ENCODE results near the gene TMCC3.

- TF ChIP-seq, protein P1, sequence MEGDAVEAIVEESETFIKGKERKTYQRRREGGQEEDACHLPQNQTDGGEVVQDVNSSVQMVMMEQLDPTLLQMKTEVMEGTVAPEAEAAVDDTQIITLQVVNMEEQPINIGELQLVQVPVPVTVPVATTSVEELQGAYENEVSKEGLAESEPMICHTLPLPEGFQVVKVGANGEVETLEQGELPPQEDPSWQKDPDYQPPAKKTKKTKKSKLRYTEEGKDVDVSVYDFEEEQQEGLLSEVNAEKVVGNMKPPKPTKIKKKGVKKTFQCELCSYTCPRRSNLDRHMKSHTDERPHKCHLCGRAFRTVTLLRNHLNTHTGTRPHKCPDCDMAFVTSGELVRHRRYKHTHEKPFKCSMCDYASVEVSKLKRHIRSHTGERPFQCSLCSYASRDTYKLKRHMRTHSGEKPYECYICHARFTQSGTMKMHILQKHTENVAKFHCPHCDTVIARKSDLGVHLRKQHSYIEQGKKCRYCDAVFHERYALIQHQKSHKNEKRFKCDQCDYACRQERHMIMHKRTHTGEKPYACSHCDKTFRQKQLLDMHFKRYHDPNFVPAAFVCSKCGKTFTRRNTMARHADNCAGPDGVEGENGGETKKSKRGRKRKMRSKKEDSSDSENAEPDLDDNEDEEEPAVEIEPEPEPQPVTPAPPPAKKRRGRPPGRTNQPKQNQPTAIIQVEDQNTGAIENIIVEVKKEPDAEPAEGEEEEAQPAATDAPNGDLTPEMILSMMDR (IDR thresholded peaks at IDR 0.05) = no peak
- no peak for TF ChIP-seq ZFX (IDR thresholded peaks at IDR 0.05; ENCODE audit: borderline replicate concordance)
Measured at GRCh38 chr12:94558612-94559011, 91.7 kb downstream of the TMCC3 start.

All from 22Rv1 (cell line).